Activated T-cell treated with anti-CD3 and anti-CD28 coated beads, Interleukin-2, amount 50 U/mL, for 72 hours (primary cell): Measurements from ENCODE around the gene AGRP. TPM values are rescaled to one million over a fixed set of nuclear protein-coding genes. Genes with fewer than 3 reads are reported as not detected.

Source experiments
- ATAC-seq, 2 donors: fragments of 150-1000 bp; cut with Tn5 transposase; replicated peaks in 1 of 2; 2 replicates each; pipeline ENCODE4 v1.10.0; 2021; ENCODE audit warnings: moderate library complexity in 2 of 2, mild to moderate bottlenecking in 1 of 2
- DNase-seq, 2 donors: peaks; one replicate each; pipeline ENCODE4 v3.0.0; 2021 to 2022; ENCODE audit warnings: mixed read lengths in 1 of 2
- H3K27ac Mint-ChIP-seq: one replicate; pipeline ENCODE4 v1.8.0; 2022; ENCODE audit warnings: mild to moderate bottlenecking, moderate library complexity, mixed read lengths
- H3K27me3 Mint-ChIP-seq: one replicate; pipeline ENCODE4 v1.8.0; 2022; ENCODE audit warnings: low read depth, mixed read lengths
- H3K36me3 Mint-ChIP-seq, 2 donors: one replicate each; pipeline ENCODE4 v1.8.0; 2022; ENCODE audit warnings: mixed read lengths in 2 of 2, mild to moderate bottlenecking in 1 of 2; ENCODE audit not compliant: insufficient read depth in 2 of 2
- H3K4me1 Mint-ChIP-seq: one replicate; pipeline ENCODE4 v1.8.0; 2022; ENCODE audit warnings: low read depth, mixed read lengths
- H3K4me3 Mint-ChIP-seq, 2 donors: one replicate each; pipeline ENCODE4 v1.8.0; 2022; ENCODE audit warnings: mild to moderate bottlenecking in 2 of 2, mixed read lengths in 2 of 2, moderate library complexity in 2 of 2
- H3K9me3 Mint-ChIP-seq, 2 donors: one replicate each; pipeline ENCODE4 v1.8.0; 2022; ENCODE audit warnings: mixed read lengths in 2 of 2
- total RNA-seq, 2 donors: library from RNA; stranded (reverse); gene quantifications; one replicate each; pipeline ENCODE4 v1.2.3, GENCODE V29; 2022

AGRP gene
- not detected for total RNA-seq

GRCh38 chr16:67483150-67483549, at the start of gene AGRP:
TSS of gene AGRP (minus strand) at chr16:67483547. CDS start at chr16:67483398, 149 bp downstream.
- DNase-seq (no peak), ATAC-seq (no peak)
- peaks cover 6 to 12% of the 10 kb centered on the region in 2 donors for H3K36me3 Mint-ChIP-seq
- H3K4me3 Mint-ChIP-seq: peak within 1 kb of the TSS; percentile 99 to 100
- H3K27ac Mint-ChIP-seq: peak within 1 kb of the TSS; percentile 95
- peaks cover 24% of the 10 kb centered on the region for H3K4me1 Mint-ChIP-seq
- no peaks in the 10 kb centered on the region for H3K9me3 Mint-ChIP-seq
- no peaks in the 10 kb centered on the region for H3K27me3 Mint-ChIP-seq

GRCh38 chr16:67531247-67531646, 47.9 kb upstream of the AGRP start:
- Mint-ChIP-seq H3K36me3 (no peaks in the 10 kb centered on the region), H3K4me3 (no peak overlapping the region), H3K27me3 (peaks cover 41% of the 10 kb centered on the region), H3K27ac (no peak overlapping the region), H3K9me3 (no peaks in the 10 kb centered on the region), H3K4me1 (peaks cover 26% of the 10 kb centered on the region)
- no peak for ATAC-seq
- no peak for DNase-seq

- no peak for DNase-seq
- no peaks in the 10 kb centered on the region for H3K9me3 Mint-ChIP-seq
- peaks cover 32% of the 10 kb centered on the region for H3K27me3 Mint-ChIP-seq
- peak overlapping the region; percentile 81 to 84 for H3K4me3 Mint-ChIP-seq
- peak; percentile 30 to 41 for ATAC-seq
- H3K4me1 Mint-ChIP-seq: peaks cover 19% of the 10 kb centered on the region
- H3K36me3 Mint-ChIP-seq: no peaks in the 10 kb centered on the region
- no peak overlapping the region for H3K27ac Mint-ChIP-seq
Observed at GRCh38 chr16:67530013-67530939, 46.9 kb upstream of the AGRP start.

- DNase-seq: no peak
- Mint-ChIP-seq H3K27me3 (peaks cover 28% of the 10 kb centered on the region), H3K9me3 (no peaks in the 10 kb centered on the region), H3K27ac (no peak overlapping the region), H3K4me1 (peaks cover 19% of the 10 kb centered on the region), H3K4me3 (peak overlapping the region; percentile 81 to 84), H3K36me3 (no peaks in the 10 kb centered on the region)
- no peak for ATAC-seq
Observed at GRCh38 chr16:67529582-67530012, 46.2 kb upstream of the AGRP start.

GRCh38 chr16:67528870-67529581, 45.7 kb upstream of the AGRP start:
- peak; percentile 47 to 54 for DNase-seq
- H3K27ac Mint-ChIP-seq: no peak overlapping the region

GRCh38 chr16:67528222-67528869, 45.0 kb upstream of the AGRP start, which contains the start of gene RIPOR1:
TSS of gene RIPOR1 (plus strand) at chr16:67528829. CDS start at chr16:67538447, 9,618 bp downstream.
- Mint-ChIP-seq H3K27me3 (peaks cover 25% of the 10 kb centered on the region), H3K36me3 (no peaks in the 10 kb centered on the region), H3K4me1 (peaks cover 19% of the 10 kb centered on the region), H3K27ac (no peak within 1 kb of the TSS), H3K4me3 (peak within 1 kb of the TSS; percentile 81 to 84), H3K9me3 (no peaks in the 10 kb centered on the region)
- ATAC-seq (peak; percentile 71 to 78), DNase-seq (peak; percentile 65 to 69)

More at GRCh38 chr16:67528870-67529581, 45.7 kb upstream of the AGRP start:
- Mint-ChIP-seq H3K9me3 (no peaks in the 10 kb centered on the region), H3K4me1 (peaks cover 19% of the 10 kb centered on the region), H3K27me3 (peaks cover 28% of the 10 kb centered on the region), H3K4me3 (peak overlapping the region; percentile 81 to 84), H3K36me3 (no peaks in the 10 kb centered on the region)
- ATAC-seq: peak; percentile 63 to 69

- Mint-ChIP-seq H3K9me3 (no peaks in the 10 kb centered on the region), H3K27me3 (peaks cover 12% of the 10 kb centered on the region), H3K4me1 (peaks cover 15% of the 10 kb centered on the region), H3K4me3 (no peak overlapping the region), H3K36me3 (no peaks in the 10 kb centered on the region), H3K27ac (no peak overlapping the region)
- ATAC-seq: no peak
- no peak for DNase-seq
Observed at GRCh38 chr16:67526149-67526791, 42.9 kb upstream of the AGRP start.

GRCh38 chr16:67525176-67525860, 42.0 kb upstream of the AGRP start:
- no peak for ATAC-seq
- H3K9me3 Mint-ChIP-seq: no peaks in the 10 kb centered on the region

GRCh38 chr16:67521095-67521804, 37.9 kb upstream of the AGRP start:
- Mint-ChIP-seq H3K27ac (peak overlapping the region; percentile 86), H3K36me3 (no peaks in the 10 kb centered on the region), H3K27me3 (no peaks in the 10 kb centered on the region), H3K4me3 (peak overlapping the region; percentile 83 to 94), H3K4me1 (peaks cover 18% of the 10 kb centered on the region), H3K9me3 (no peaks in the 10 kb centered on the region)
- ATAC-seq: peak; percentile 91 to 93
- peak; percentile 97 for DNase-seq

More at GRCh38 chr16:67525176-67525860, 42.0 kb upstream of the AGRP start:
- peaks cover 16% of the 10 kb centered on the region for H3K4me1 Mint-ChIP-seq
- no peak overlapping the region for H3K27ac Mint-ChIP-seq
- no peaks in the 10 kb centered on the region for H3K36me3 Mint-ChIP-seq
- no peak overlapping the region for H3K4me3 Mint-ChIP-seq
- DNase-seq: no peak
- peaks cover 5% of the 10 kb centered on the region for H3K27me3 Mint-ChIP-seq

GRCh38 chr16:67519242-67519641, 35.9 kb upstream of the AGRP start:
- no peaks in the 10 kb centered on the region for H3K27me3 Mint-ChIP-seq
- H3K9me3 Mint-ChIP-seq: no peaks in the 10 kb centered on the region
- H3K4me3 Mint-ChIP-seq: no peak overlapping the region
- peaks cover 24% of the 10 kb centered on the region for H3K4me1 Mint-ChIP-seq
- DNase-seq (no peak), ATAC-seq (no peak)
- H3K36me3 Mint-ChIP-seq: no peaks in the 10 kb centered on the region
- H3K27ac Mint-ChIP-seq: no peak overlapping the region

GRCh38 chr16:67518676-67519075, 35.3 kb upstream of the AGRP start:
- no peaks in the 10 kb centered on the region for H3K36me3 Mint-ChIP-seq
- ATAC-seq (no peak), DNase-seq (no peak)
- peak overlapping the region in 1 of 2 donors; percentile 12 for H3K4me3 Mint-ChIP-seq
- peaks cover 29% of the 10 kb centered on the region for H3K4me1 Mint-ChIP-seq
- H3K27ac Mint-ChIP-seq: peak overlapping the region; percentile 31
- no peaks in the 10 kb centered on the region for H3K27me3 Mint-ChIP-seq
- H3K9me3 Mint-ChIP-seq: no peaks in the 10 kb centered on the region
